GM19452 (cell line): ENCODE measurements around the gene RUNX1.

Experiments used
- ATAC-seq: cut with Tn5 transposase; IDR thresholded peaks from one replicate; pipeline ENCODE4 v1.9.1; 2021; ENCODE audit not compliant: unreplicated experiment

The RUNX1 gene

DNA sequence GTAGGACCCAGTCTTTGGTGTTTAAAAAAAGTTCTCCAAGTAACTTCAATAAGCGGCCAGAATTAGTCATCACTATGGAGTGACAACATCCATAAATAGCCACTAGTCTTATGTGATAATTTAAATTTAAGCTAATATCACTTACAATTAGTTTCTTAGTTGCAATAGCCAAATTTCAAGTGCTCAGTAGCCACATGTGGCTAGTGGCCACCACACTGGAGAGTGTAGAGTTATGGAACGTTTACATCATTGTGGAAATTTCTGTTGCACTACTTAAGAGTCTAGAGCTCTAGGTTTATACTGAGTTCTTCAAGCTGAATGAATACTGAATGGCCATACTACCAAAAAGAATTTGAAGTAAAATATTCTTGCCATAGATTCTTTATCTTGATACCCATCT is 121.1 kb downstream of the RUNX1 start:
- no peak for ATAC-seq

DNA sequence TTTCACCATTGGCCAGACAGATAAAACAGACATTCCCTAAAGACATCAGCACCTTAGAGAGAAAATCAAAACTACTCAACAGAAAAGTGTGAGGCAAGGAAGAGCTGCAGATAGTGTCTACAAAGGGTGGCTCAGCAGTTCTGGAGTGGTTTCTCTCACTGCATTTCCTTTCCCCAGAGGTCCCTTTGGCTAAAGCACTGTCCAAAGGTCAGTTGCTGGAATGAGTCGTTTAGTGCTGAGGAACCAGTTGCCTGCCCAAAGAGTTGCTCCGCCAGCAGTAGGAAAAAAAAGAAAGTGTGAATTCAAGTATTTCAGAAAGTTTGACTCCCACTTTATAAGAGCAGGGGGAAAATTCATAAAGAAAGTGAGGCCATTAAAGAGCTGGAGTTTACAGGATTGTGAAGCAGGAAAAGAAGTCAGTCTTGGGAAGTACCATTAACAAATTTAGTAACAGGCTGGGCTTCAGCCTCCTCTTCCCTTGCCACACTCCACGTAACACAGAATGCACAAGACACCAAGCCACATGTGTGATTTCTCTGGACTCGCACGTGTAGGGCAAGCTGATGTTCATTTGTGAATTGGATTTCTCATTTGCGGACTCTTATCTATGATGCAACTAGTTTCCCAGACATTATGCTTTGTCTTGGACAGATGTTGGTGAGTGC is 122.2 kb downstream of the RUNX1 start:
- ATAC-seq = no peak

DNA sequence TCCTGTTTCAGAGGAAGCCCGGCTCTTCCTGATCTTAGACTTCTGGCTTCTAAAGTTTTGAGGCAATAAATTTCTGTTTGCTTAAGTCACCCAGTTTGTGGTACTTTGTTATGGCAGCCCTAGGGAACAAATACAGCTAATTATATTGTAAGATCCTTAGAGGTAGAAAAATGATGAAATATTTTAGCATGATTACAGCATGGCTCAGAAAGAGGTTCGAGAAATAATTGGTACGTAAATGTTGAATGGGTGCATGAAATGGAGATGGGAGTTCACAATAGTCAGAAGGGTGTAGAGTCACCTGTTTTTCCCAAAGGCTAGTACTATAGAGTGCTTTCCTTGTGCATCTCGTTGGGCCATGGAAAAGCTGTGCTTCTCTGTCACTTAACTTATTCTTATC is 123.5 kb downstream of the RUNX1 start:
- no peak for ATAC-seq

DNA sequence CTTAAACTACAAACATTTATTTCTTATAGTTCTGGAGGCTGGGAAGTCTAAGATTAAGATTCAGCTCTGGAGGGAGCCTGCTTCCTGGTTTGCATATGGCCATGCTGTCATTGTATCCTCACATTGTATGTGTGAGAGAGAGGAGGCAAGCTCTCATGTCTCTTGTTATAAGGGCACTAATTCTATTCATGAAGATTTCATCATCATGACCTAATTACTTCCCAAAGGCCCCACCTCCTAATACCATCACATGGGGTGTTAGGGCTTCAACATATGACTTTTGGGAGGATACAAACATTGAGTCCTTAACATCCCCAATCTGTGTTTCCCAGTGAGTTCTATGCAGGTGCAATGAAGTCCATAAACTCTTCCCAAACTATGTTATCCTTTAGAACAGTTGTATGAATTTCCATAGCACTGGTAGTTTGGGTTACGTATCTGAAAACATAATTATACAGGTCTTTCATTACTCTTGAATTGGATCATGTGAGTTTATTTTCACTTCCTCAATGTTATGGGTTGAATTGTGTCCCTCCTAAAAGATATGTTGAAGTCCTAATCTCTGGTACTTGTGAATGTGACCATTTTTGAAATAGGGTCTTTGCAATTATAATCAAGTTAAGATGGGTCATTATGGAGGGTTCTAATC is 124.2 kb downstream of the RUNX1 start:
- no peak for ATAC-seq

DNA sequence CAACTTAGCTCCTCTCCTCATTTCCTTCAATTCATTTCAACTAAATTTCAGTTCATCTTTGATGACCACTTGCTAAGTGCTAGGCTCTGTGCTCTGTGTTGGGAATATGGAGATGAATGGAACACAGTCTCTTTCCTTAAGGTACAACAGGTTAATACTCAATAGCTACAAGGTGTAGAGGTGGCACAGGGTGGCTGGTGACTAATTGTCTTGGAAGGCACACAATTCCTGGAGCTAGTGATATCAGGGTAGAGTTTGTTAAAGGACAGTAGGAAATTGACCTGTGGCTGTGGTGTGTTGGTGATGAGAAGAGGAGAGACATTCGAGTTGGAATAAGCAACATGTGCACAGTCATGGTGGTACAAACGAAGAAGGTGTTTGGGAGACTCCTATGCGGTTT is 124.9 kb downstream of the RUNX1 start:
- no peak for ATAC-seq

DNA sequence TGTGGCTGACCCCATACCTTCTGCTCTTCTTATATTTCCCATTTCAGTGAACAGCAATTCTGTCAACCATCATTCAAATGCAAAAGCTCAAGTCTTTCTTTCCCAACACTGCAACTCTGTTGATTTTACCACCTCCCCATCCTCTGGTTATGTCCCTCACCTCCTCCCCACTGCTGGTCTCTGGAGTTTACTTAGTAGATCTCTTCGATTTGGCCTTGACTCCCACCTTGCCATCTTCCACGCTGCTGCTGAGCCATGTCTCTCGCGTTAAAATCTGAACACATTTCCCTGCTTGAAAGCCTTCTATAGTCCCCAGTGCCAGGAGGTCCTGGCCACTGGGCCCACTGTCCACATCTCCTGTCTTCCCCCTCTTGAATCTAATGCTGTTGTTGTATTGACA is 125.5 kb downstream of the RUNX1 start:
- ATAC-seq = no peak

DNA sequence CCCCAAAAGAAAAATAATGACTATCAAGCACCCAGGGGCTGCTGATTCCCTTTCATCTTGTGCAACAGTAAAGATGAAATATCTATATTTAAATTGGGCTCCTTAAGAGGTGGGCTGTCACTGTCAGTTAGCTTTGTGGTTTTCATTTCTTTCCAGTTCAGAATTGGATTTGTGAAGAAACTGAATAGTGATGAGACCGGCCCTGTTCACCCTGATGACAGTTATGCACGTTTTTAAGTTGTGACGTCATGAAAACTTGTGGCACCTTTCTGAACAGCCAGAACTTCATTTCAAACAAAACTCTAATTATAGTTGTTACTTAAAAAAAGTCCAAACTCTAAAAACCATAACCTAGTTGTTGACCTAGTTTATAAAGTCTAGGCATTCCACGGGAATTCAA is 125.9 kb downstream of the RUNX1 start:
- ATAC-seq = no peak

DNA sequence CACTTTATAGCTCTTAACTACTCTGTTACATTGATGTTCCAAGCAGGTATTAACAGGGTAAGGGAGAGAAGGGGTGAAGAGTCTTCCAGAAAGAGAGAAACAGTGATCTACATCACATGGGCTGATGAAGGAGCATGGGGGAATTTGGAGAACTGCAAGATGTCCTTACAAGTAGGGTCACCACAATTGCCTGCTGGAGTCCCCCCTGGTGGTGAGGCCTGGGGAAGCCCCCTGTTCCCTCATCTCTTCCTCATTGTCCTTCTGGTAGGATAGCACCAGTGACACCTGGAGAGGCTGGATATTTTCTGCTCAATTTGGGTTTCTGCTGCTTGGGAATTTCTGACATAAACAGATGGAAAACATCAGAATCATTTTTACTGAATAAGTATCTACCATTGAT is 126.6 kb downstream of the RUNX1 start:
- no peak for ATAC-seq

DNA sequence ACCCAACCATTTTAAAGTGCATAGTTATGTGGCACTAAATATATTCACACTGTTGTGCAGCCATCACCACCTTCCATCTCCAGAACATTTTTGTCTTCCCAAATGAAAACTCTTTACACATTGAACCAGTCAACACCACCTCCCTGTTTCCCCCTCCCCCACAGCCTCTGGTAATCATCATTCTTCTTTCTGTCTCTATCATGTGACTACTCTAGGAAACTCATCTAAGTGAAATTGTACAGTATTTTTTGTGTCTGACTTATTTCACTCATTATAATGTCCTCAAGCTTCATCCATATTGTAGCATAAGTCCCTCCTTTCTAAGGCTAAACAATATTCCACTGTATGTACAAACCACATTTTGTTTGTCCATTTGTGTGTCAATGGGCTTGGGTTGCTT is 128.0 kb downstream of the RUNX1 start:
- no peak for ATAC-seq

DNA sequence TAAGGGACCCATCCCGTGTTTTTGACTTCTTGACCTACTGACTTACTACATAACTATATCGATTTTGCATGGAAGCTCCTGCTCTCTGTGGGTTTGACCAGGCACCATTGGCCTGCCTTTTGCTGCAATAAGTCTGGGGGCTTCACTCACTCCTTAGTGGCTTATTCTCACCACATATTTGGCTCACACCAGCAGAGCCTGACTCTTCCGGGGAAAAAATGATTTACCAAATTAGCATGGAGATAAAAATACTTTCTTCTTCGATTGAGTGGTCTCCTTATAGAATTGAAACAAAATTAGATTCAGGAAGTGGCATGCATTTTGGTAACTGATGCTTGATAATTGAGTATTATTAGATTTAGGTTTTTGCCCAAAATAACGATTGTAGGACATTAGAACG is 129.7 kb downstream of the RUNX1 start:
- no peak for ATAC-seq

DNA sequence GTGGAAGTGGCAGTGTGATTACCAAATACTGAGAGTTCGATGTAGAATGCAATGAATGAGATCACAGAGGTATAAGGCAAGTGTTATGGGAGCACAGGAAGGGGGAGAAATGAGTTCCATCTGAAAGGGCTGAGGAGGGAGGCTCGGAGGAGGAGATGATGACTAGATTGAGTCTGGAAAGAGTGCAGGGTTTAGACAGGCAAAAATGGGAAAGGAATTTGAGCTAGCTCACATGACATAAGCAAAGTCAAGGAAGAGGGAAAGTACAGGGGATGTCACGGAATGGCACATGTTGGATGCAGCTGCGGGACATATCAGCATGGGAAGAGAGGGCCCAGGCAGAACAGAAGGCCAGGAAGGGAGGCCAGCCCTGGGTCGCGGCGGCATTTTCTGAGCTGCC is 132.7 kb downstream of the RUNX1 start:
- ATAC-seq = no peak

DNA sequence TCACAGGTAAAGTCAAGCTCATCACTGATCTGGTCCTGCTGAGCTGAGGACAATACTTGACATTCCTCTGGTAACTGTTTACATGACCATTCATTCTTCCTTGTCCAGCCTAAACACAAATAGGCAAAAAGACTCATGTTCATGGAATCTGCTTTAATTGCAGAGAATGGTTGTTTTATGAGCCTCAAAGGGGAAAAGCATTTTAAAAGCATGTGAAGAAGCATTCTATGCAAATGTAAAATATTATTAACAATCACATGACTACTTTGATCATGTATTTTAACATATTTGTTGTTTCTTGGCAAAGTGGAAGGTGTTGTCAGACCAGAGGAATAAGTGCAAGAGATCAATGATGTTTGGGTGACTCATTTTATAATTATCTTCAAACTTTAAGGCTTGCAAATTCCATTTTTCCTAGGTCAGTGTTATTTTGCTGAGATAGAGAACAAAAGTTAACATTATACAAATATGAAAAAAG is 133.7 kb downstream of the RUNX1 start:
- ATAC-seq = no peak

DNA sequence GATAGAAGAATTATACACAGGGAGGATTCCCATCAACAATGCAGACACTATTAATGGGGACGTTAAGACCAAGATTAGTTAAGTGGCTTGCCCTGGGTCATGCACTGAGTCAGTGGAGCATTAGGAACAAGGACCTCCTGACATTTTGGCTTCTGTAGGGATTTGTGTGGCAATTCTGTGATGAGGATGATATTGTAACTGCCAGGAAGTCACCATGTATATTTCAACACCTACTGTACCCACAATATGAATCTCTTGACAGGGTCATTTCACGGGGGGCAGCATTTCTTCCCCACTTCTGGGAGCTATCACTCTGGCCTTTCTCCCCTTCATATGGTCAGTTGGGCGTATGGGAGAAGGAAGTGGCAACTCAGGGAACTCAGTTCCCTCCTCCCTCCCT is 134.9 kb downstream of the RUNX1 start:
- no peak for ATAC-seq

DNA sequence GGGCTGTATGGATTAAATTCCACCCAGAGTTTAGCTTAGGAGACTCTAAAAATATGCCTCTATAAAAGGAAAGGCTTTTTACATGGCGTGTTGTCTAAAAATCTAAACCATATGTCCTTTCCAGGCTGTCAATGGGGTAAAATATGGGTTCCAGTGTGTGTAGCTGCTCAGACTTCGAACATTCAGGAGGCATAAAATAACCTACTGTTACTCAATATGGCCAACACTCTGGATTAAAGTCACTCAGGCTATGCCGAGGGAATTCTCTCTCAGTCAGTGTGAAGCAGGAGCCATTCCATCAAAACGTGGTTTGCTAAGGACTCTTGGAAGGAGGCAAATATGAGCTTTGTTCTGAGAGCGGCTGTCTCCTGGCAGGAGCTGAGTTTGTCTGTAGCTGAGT is 135.3 kb downstream of the RUNX1 start:
- no peak for ATAC-seq

DNA sequence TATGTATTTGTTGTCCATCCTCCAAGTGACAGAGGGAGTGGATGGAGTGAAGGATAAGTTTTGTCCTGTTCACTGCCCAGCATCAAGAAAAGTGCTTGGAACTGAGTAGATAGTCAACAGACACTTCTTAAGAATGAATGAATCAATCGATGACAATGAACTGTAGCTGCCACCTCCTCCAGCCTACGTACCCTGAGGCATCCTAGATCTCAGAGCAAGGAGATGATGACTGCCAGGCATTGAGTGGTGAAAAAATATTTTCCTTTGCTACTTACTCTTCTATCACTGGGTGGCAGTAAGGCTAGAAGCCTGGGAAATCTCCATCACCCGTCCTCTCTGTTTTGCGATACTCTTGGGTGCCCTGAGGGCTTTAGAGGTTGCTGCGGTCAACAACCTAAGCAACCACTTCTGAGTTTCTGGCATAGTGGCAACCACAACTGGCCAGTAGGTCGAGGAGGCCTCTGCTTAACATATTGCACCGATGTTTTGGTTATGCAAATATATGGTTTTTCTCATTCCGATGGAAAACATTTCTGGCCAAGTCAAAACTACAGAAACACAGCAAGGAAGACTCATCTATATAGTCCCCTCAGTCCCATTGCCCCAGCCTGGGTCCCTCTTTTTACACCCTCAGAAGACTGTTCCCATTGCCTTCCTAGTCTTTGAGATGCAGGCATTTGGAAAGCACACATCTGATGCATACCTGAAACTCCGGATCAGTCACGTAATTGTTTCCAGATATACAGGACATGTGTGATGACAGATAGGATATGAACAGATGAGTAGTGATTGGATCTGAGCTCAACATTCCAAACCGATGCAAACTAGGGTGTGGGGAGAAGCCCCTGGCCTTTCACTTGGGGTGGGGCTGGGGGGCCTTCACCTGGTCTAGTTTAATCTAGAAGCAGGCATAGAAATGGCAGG is 136.8 kb downstream of the RUNX1 start:
- ATAC-seq = no peak

DNA sequence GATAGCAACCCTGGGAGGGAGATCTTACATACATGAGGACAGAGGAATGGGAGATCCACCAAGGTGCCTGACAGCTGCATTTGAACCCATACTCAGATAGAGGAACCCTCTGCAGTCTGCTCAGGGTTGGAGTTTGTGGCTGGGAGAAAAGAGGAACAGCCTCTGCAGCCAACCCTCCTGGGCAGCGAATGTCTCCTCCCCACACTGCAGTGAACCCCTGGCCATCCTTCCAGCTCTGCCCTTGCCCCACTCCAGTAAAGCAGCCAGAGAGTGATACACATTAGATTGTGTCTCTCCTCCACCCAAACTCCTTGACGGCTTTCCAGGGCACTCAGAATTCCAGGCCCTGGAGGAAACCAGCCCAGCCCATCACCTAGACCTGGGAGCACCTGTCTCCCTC is 137.7 kb downstream of the RUNX1 start:
- no peak for ATAC-seq

DNA sequence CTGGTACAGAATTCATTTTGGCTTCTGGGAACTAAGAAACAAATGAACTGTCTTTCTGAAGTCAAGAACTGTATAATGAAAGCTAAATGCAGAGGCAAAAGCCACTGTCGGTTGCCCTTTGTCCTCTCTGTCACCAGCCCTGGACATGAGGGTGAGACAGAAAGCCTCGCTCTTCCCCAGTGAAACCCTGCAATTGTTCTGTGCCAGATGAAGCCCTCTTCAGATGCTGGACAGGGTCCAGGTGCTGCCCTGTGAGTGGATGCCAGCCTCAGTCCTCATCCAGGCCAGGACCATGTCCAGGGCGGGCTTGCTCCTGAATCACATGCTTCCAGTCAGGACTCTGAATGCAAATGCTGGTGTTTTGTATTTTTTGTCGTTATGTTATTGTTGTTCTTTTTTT is 138.7 kb downstream of the RUNX1 start:
- ATAC-seq = no peak

DNA sequence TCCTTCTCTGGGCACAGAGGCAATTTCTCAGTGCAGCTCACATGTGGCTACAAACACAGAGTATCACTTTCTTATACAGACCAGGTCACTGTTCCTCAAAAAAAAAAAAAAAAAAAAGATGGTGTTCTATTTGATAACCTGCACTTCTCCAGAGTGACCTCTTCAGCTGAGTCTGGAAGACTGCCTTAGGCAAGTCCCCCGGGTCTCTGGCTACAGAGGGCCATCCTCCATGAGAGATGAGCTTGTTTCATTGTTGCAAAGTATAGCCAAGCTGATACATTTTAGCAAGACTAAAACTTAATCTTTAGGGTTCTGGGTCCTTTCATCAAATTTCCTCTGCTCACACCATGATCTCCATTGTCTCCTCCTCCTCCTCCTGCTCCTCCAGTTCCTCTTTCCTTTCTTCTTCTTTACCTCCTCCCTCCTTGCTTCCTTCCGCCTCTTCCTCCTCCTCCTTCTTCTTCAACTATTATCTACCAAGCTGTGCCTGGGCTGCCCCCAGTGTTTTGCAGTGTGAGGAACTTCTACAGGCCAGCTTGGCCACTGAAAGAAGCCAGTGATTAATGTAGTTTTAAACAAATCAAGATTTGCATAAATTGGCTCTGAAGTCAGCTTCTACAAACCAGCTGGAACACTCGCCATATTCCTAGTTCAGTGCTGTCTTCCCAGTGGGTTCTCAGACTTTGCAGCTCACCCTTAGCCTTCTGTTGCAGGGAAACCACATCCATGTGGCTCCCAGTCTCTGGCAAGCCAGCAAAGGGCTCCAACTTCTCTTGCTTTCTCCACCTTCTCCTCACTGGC is 139.4 kb downstream of the RUNX1 start:
- ATAC-seq = no peak

DNA sequence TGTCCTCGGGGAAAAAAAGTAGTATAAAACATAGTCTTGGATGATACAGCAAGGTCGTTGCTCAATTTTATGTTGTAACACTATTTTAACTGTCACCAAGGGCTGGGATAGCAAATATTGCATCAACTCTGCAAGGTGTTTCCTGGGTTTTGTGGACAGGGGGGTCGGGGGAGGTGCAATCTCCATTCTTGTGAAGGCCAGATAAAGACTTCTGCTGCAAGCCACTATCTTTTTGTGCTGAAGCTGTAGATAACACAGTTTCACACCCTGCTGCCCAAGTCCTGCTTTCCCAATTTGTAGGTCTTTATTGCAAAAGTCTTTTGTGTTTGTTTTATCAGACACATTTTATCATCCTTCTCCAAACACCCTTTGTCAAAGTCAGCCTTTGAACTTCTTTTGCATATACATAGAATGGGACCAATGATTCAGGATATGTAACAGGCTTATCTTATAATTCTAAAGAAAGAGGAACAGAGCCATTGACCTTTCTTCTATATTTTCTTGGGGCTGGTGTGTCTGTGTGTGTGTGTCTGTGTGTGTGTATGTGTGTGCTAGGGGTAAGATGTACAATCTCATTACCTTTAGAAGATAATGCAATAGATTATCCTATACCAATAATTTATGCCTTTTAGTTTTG is 140.6 kb downstream of the RUNX1 start:
- no peak for ATAC-seq
